HG03280 (cell line): Measurements from ENCODE around the gene WDR73.
"Not testable (repeated sequence)": the region's sequence is repeated elsewhere in the genome, so short reads cannot be mapped to it uniquely, and the experiment has no call there.

Source experiments
- ATAC-seq: cut with Tn5 transposase; IDR thresholded peaks from one replicate; pipeline ENCODE4 v1.9.1; 2021; ENCODE audit warnings: mild to moderate bottlenecking, moderate library complexity; ENCODE audit not compliant: unreplicated experiment

WDR73 gene

GRCh38 chr15:84658080-84658787 lies 4.2 kb upstream of the WDR73 start, which contains the start of gene NMB:
NMB (minus strand) TSS chr15:84658199; CDS start chr15:84658152, 47 bp downstream.
- peak; percentile 68 for ATAC-seq

DNA sequence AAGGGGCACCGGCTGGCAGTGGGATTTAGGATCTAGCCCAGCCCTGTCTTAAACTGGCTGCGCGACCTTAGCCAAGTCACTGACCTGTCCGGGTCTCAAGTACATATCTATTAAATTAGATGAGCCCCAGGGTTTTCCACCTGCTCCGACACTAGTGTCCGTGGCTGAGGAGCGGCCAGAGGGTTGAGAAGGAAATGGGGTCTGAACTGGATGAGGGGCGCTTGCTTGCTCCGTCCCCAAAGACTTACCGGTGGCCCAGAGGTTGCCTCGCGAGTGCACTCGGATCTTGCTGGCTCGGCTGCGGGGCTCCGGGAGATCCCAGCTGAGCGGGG lies 3.6 kb upstream of the WDR73 start:
- no peak for ATAC-seq

GRCh38 chr15:84656972-84657371 lies 2.9 kb upstream of the WDR73 start:
- no peak for ATAC-seq

DNA sequence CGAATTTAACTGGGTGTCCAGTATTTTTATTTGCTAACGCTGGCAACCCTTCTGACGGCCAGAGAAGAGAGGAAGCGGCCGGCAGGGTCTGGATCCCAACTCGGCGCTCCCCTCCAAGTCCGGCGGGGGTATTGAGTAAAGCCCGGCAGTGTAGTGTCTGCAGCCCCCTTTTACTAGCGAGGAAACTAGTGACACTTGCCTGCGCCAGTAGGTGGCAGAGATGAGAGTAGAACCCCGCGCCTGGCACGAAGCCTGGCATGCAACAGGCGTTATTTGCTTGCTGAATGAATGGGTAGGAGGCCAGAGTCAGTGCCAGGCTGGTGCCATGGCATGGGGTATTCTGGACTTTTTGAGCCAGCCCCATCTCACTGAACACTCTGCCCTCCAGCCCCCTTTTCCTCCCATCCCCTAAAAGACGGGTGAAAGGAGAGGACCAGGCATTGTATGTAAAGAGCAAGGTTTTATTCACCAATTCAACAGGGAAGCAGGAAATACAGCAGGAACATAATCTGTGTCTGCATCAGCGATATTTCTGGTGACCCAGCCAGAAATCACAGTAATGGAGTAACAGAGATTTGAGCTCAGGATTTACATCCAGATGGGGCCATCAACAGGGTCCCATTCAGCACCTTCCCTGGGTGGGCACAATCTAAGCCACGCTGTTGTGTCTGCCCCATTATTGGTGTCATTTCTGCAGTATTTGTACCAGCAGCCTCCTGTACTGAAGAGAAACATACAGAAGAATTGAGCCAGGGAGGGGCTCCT lies 788 bp upstream of the WDR73 start:
- ATAC-seq = peak; percentile 25

GRCh38 chr15:84653584-84653909 lies 536 bp downstream of the WDR73 start:
- no peak for ATAC-seq

GRCh38 chr15:84649706-84650105 lies 4.4 kb downstream of the WDR73 start:
- no peak for ATAC-seq

- no peak for ATAC-seq
Observed at GRCh38 chr15:84648539-84648938, 5.5 kb downstream of the WDR73 start.

- no peak for ATAC-seq
Observed at GRCh38 chr15:84647726-84648125, 6.4 kb downstream of the WDR73 start.

GRCh38 chr15:84645997-84646396 lies 8.1 kb downstream of the WDR73 start:
- no peak for ATAC-seq

GRCh38 chr15:84645496-84645895 lies 8.6 kb downstream of the WDR73 start:
- ATAC-seq = no peak

GRCh38 chr15:84643838-84644237 lies 10.2 kb downstream of the WDR73 start:
- no peak for ATAC-seq

GRCh38 chr15:84642640-84643039 lies 11.4 kb downstream of the WDR73 start:
- ATAC-seq = not testable (repeated sequence)

DNA sequence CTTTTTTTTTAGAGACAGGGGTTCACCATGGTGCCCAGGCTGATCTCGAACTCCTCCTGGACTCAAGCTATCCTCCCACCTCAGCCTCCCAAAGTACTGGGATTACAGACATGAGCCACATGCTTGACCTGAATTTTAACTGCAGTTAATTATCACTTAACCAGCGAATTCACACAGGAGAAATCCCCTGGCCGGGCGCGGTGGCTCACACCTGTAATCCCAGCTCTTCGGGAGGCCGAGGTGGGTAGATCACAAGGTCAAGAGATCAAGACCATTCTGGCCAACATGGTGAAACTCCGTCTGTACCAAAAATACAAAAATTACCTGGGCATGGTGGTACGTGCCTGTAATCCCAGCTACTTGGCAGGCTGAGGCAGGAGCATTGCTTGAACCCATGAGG lies 12.2 kb downstream of the WDR73 start:
- ATAC-seq = not testable (repeated sequence)

DNA sequence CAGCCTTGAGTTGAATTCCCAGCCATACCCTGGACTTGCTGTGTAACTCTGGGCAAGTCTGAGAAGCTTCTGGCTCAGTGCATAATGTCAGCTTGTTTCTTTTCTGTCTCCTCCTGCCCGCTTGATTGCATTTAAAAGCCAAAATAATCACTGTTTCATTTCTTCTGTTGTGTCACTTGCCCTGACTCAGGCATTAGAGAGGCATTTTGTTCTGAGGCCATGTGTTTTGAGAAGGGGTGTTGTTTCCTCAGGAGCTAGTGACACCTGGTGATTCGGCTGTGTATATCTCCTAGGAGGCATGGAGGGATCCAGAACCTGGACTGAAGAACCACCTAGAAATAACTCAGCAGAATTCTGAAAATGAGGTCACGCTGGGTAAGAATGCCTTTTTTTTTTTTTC lies 16.0 kb downstream of the WDR73 start:
- no peak for ATAC-seq

DNA sequence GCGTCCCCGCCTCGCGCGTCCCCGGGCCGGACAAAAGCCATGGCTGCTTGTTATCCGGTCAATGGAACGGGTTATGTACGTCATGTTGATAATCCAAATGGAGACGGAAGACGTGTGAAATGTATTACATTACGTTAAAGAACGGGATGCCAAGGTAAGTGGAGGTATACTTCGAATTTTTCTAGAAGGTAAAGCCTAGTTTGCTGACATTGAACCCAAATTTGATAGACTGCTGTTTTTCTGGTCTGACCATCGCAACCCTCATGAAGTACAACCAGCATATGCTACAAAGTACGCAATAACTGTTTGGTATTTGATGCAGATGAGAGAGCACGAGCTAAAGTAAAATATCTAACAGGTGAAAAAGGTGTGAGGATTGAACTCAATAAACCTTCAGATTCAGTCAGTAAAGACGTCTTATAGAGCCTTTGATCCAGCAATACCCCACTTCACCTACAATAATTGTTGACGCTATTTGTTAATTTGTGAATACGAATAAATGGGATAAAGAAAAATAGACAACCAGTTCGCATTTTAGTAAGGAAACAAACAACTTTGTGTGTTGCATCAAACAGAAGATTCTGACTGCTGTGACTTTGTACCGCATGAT lies 19.8 kb downstream of the WDR73 start:
- no peak for ATAC-seq

DNA sequence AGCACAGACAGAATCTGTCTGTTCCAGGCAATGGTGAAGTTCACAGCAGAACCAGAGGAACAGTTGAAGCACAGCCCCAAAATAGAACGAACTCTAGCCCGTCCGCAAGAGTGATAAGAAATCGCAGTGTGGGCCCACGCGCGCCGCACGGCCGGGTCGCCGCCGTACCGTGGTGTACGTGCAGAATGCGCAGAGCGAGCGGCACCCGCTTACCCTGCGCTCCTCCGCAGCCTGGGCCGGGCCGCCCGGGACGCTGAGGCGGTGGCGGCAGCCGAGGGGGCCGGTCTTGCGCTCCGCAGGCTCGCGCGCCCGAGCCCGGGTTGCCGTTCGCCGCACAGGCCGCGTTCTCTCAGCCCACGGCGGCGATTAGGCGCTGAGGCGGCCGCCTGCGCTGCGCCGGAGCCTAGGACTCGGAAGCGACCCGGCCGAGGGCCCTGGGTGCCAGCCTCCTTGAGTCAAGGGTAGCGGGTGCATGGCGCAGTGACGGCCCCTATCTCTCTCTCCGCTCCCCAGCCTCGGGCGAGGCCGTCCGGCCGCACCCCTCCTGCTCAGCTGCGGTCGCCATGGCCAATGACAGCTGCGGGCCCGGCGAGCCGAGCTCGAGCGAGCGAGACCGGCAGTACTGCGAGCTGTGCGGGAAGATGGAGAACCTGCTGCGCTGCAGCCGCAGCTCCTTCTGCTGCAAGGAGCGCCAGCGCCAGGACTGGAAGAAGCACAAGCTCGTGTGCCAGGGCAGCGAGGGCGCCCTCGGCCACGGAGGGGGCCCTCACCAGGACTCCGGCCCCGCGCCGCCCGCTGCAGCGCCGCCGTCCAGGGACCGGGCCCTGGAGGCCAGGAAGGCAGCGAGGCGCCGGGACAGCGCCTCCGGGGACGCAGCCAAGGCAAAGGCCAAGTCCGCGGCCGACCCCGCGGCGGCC lies 20.5 kb downstream of the WDR73 start:
- peak; percentile 37 for ATAC-seq

- ATAC-seq = no peak
Observed at GRCh38 chr15:84631706-84632272, 22.3 kb downstream of the WDR73 start.

DNA sequence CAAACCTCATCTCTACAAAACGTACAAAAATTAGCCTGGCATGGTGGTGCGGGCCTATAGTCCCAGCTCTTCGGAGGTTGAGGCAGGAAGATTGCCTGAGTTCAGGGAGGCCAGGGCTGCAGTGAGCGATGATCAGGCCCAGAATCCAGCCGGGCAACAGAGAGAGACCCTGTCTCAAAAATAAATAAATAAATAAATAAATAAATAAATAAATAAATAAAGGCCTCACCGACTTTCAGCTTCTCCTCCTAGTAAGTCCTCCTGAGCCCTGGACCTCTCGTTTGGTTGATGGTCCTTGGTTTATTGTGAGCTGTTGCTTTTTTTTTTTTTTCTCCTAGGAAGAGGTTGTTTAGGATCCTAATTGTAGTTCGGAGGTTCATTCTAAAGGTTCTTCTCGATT lies 25.1 kb downstream of the WDR73 start:
- ATAC-seq = no peak

- no peak for ATAC-seq
Observed at GRCh38 chr15:84625123-84625522, 29.0 kb downstream of the WDR73 start.

- no peak for ATAC-seq
Observed at GRCh38 chr15:84624359-84624758, 29.7 kb downstream of the WDR73 start.
